HEK293 (cell line): ENCODE data around the gene FBLN2.
A peak's percentile ranks its signal among the peaks of the same experiment; 100 is the strongest.

Experiments used
- GFI1B ChIP-seq: fragments of 450-650 bp; formaldehyde crosslinking; IDR thresholded peaks from 2 replicates; pipeline ENCODE4 v1.5.1; 2016; ENCODE audit warnings: missing biosample characterization, missing genetic modification characterization
- GLI4 ChIP-seq: fragments of 450-650 bp; formaldehyde crosslinking; IDR thresholded peaks from 2 replicates; pipeline ENCODE4 v1.5.1; 2016; ENCODE audit warnings: missing biosample characterization, missing genetic modification characterization
- IKZF3 ChIP-seq: fragments of 450-650 bp; IDR thresholded peaks from 2 replicates; pipeline ENCODE4 v1.5.0; 2018; ENCODE audit warnings: missing biosample characterization, mild to moderate bottlenecking, missing genetic modification characterization, moderate library complexity
- KLF1 ChIP-seq: fragments of 450-650 bp; formaldehyde crosslinking; IDR thresholded peaks from 2 replicates; pipeline ENCODE4 v1.5.1; 2016; ENCODE audit warnings: missing biosample characterization, missing genetic modification characterization
- KLF7 ChIP-seq: fragments of 450-650 bp; formaldehyde crosslinking; IDR thresholded peaks from 2 replicates; pipeline ENCODE4 v1.5.1; 2016; ENCODE audit warnings: missing biosample characterization, missing genetic modification characterization, borderline replicate concordance
- TRIM28 ChIP-seq: IDR thresholded peaks from 2 replicates; pipeline ENCODE4 v1.6.1; 2011; ENCODE audit warnings: low read length, control low read depth, borderline replicate concordance
- YY1 ChIP-seq: fragments of 450-650 bp; formaldehyde crosslinking; IDR thresholded peaks from 2 replicates; pipeline ENCODE4 v1.5.1; 2018; ENCODE audit warnings: missing biosample characterization, missing genetic modification characterization
- ZIC2 ChIP-seq: fragments of 450-650 bp; formaldehyde crosslinking; IDR thresholded peaks from 2 replicates; pipeline ENCODE4 v1.5.1; 2016; ENCODE audit warnings: missing biosample characterization, missing genetic modification characterization
- ZNF133 ChIP-seq: fragments of 450-650 bp; formaldehyde crosslinking; IDR thresholded peaks from 2 replicates; pipeline ENCODE4 v1.5.1; 2016; ENCODE audit warnings: missing biosample characterization, missing genetic modification characterization
- ZNF175 ChIP-seq: fragments of 450-650 bp; formaldehyde crosslinking; IDR thresholded peaks from 2 replicates; pipeline ENCODE4 v1.5.1; 2016; ENCODE audit warnings: missing biosample characterization, missing genetic modification characterization
- ZNF335 ChIP-seq: fragments of 450-650 bp; formaldehyde crosslinking; conservative IDR thresholded peaks from 2 replicates; pipeline ENCODE4 v1.5.1; 2016; ENCODE audit warnings: missing biosample characterization, missing genetic modification characterization
- ZNF423 ChIP-seq: fragments of 450-650 bp; formaldehyde crosslinking; IDR thresholded peaks from 2 replicates; pipeline ENCODE4 v1.5.1; 2016; ENCODE audit warnings: missing biosample characterization, missing genetic modification characterization
- ZNF501 ChIP-seq: fragments of 450-650 bp; formaldehyde crosslinking; IDR thresholded peaks from 2 replicates; pipeline ENCODE4 v1.5.1; 2016; ENCODE audit warnings: missing biosample characterization, missing genetic modification characterization
- ZNF660 ChIP-seq: fragments of 450-650 bp; IDR thresholded peaks from 2 replicates; pipeline ENCODE4 v1.5.1; 2018; ENCODE audit warnings: missing biosample characterization, mild to moderate bottlenecking, missing genetic modification characterization
- ZNF670 ChIP-seq: fragments of 450-650 bp; formaldehyde crosslinking; IDR thresholded peaks from 2 replicates; pipeline ENCODE4 v1.5.1; 2016; ENCODE audit warnings: missing biosample characterization, missing genetic modification characterization, low read depth
- ZNF777 ChIP-seq: fragments of 450-650 bp; formaldehyde crosslinking; IDR thresholded peaks from 2 replicates; pipeline ENCODE4 v1.5.1; 2017; ENCODE audit warnings: missing biosample characterization, missing genetic modification characterization, borderline replicate concordance
- ZNF843 ChIP-seq: fragments of 450-650 bp; formaldehyde crosslinking; IDR thresholded peaks from 2 replicates; pipeline ENCODE4 v1.5.1; 2016; ENCODE audit warnings: missing biosample characterization, missing genetic modification characterization
- TF ChIP-seq, protein P1 (sequence below): sonication (generic); formaldehyde crosslinking; IDR thresholded peaks from 2 replicates; pipeline ENCODE4 v1.8.1; 2022; ENCODE audit warnings: mild to moderate bottlenecking, moderate library complexity, missing genetic modification reagents
- TF ChIP-seq, protein P2 (sequence below): fragments of 450-650 bp; formaldehyde crosslinking; IDR thresholded peaks from 2 replicates; pipeline ENCODE4 v1.5.1; 2016; ENCODE audit warnings: missing biosample characterization, missing genetic modification characterization
- TF ChIP-seq, protein P3 (sequence below): fragments of 450-650 bp; formaldehyde crosslinking; IDR thresholded peaks from 2 replicates; pipeline ENCODE4 v1.5.1; 2016; ENCODE audit warnings: missing biosample characterization, missing genetic modification characterization
- TF ChIP-seq, protein P4 (sequence below): fragments of 450-650 bp; formaldehyde crosslinking; IDR thresholded peaks from 2 replicates; pipeline ENCODE4 v1.5.1; 2016; ENCODE audit warnings: missing biosample characterization, missing genetic modification characterization
- TF ChIP-seq, protein P5 (sequence below): fragments of 450-650 bp; formaldehyde crosslinking; IDR thresholded peaks from 2 replicates; pipeline ENCODE4 v1.5.1; 2016; ENCODE audit warnings: missing biosample characterization, missing genetic modification characterization
- TF ChIP-seq, protein P6 (sequence below): fragments of 450-650 bp; formaldehyde crosslinking; optimal IDR thresholded peaks from 2 replicates; pipeline ENCODE3; 2016; ENCODE audit warnings: missing biosample characterization, mild to moderate bottlenecking, missing genetic modification characterization
- TF ChIP-seq, protein P7 (sequence below): fragments of 450-650 bp; formaldehyde crosslinking; IDR thresholded peaks from 2 replicates; pipeline ENCODE4 v1.5.1; 2017; ENCODE audit warnings: missing biosample characterization, missing genetic modification characterization

The FBLN2 gene

DNA sequence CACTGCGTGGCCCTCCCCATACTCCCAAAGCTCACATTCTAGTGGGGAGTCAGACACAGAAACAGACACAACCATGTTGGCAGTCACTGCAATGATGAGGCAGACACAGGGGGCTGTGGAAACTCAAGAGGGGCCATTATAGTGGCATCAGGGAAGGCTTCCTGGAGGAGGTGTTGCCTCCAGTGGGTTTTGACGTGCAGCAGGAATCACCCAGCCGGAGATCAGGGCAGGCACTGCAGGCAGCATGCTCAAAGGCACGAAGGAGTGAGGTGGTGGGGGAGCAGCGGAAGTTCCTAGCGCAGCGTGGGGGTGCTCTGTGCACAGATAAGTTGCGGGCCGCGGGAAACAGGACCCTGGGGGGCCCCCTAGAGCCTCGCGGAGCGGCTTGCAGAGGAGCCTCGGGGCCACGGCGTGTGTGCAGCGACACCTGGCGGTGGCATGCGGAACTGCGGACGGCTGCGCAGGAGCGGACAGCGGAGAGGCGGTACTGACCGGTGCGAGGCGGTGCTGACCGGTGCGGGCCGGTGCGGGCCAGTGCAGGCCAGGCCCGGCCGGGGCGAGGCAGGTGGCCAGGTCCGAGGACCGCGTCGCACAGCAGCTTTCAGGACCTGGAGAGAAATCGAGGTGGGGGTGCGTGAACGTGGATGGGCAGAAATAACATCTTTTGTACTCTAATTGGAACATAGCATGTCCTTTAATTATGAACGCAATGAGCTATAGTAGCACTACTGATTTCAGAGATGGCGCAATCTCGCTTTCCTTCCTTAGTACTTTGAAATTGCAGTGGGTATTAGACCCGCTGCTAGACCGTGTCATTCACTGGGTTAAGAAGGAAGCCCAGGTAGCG is 101.5 kb downstream of the FBLN2 start (continued):
- TF ChIP-seq ZNF670 (no peak), ZNF777 (tag by site-specific recombination) (0 out of 2 replicates have a peak, but pooled peaks have one; percentile 28), KLF1 (peak; percentile 12; the same call in 1 of the 2 replicates), ZNF335 (tag by site-specific recombination) (peak; percentile 67), ZNF175 (tag by site-specific recombination) (no peak), ZIC2 (tag by site-specific recombination) (peak; percentile 95), GLI4 (tag by site-specific recombination) (no peak), ZNF843 (tag by site-specific recombination) (peak; percentile 42; the same call in 1 of the 2 replicates), ZNF423 (tag by site-specific recombination) (peak; percentile 87), GFI1B (0 out of 2 replicates have a peak, but pooled peaks have one; percentile 6), TRIM28 (no peak), YY1 (tag by site-specific recombination) (no peak), ZNF501 (tag by site-specific recombination) (peak; percentile 86), IKZF3 (peak; percentile 29; the same call in 1 of the 2 replicates), ZNF133 (tag by site-specific recombination) (no peak), KLF7 (tag by site-specific recombination) (no peak), ZNF660 (tag by site-specific recombination) (peak; percentile 81; the same call in 1 of the 2 replicates)
- TF ChIP-seq, protein P1, sequence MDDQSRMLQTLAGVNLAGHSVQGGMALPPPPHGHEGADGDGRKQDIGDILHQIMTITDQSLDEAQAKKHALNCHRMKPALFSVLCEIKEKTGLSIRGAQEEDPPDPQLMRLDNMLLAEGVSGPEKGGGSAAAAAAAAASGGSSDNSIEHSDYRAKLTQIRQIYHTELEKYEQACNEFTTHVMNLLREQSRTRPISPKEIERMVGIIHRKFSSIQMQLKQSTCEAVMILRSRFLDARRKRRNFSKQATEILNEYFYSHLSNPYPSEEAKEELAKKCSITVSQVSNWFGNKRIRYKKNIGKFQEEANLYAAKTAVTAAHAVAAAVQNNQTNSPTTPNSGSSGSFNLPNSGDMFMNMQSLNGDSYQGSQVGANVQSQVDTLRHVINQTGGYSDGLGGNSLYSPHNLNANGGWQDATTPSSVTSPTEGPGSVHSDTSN (CRISPR knock-in tag) = peak; percentile 41; the same call in 1 of the 2 replicates
- TF ChIP-seq, protein P2, sequence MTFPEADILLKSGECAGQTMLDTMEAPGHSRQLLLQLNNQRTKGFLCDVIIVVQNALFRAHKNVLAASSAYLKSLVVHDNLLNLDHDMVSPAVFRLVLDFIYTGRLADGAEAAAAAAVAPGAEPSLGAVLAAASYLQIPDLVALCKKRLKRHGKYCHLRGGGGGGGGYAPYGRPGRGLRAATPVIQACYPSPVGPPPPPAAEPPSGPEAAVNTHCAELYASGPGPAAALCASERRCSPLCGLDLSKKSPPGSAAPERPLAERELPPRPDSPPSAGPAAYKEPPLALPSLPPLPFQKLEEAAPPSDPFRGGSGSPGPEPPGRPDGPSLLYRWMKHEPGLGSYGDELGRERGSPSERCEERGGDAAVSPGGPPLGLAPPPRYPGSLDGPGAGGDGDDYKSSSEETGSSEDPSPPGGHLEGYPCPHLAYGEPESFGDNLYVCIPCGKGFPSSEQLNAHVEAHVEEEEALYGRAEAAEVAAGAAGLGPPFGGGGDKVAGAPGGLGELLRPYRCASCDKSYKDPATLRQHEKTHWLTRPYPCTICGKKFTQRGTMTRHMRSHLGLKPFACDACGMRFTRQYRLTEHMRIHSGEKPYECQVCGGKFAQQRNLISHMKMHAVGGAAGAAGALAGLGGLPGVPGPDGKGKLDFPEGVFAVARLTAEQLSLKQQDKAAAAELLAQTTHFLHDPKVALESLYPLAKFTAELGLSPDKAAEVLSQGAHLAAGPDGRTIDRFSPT (tag by site-specific recombination) = no peak
- TF ChIP-seq, protein P3, sequence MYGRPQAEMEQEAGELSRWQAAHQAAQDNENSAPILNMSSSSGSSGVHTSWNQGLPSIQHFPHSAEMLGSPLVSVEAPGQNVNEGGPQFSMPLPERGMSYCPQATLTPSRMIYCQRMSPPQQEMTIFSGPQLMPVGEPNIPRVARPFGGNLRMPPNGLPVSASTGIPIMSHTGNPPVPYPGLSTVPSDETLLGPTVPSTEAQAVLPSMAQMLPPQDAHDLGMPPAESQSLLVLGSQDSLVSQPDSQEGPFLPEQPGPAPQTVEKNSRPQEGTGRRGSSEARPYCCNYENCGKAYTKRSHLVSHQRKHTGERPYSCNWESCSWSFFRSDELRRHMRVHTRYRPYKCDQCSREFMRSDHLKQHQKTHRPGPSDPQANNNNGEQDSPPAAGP = peak; percentile 62; the same call in 1 of the 2 replicates
- TF ChIP-seq, protein P4, sequence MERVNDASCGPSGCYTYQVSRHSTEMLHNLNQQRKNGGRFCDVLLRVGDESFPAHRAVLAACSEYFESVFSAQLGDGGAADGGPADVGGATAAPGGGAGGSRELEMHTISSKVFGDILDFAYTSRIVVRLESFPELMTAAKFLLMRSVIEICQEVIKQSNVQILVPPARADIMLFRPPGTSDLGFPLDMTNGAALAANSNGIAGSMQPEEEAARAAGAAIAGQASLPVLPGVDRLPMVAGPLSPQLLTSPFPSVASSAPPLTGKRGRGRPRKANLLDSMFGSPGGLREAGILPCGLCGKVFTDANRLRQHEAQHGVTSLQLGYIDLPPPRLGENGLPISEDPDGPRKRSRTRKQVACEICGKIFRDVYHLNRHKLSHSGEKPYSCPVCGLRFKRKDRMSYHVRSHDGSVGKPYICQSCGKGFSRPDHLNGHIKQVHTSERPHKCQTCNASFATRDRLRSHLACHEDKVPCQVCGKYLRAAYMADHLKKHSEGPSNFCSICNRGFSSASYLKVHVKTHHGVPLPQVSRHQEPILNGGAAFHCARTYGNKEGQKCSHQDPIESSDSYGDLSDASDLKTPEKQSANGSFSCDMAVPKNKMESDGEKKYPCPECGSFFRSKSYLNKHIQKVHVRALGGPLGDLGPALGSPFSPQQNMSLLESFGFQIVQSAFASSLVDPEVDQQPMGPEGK (tag by site-specific recombination) = peak; percentile 88
- TF ChIP-seq, protein P5, sequence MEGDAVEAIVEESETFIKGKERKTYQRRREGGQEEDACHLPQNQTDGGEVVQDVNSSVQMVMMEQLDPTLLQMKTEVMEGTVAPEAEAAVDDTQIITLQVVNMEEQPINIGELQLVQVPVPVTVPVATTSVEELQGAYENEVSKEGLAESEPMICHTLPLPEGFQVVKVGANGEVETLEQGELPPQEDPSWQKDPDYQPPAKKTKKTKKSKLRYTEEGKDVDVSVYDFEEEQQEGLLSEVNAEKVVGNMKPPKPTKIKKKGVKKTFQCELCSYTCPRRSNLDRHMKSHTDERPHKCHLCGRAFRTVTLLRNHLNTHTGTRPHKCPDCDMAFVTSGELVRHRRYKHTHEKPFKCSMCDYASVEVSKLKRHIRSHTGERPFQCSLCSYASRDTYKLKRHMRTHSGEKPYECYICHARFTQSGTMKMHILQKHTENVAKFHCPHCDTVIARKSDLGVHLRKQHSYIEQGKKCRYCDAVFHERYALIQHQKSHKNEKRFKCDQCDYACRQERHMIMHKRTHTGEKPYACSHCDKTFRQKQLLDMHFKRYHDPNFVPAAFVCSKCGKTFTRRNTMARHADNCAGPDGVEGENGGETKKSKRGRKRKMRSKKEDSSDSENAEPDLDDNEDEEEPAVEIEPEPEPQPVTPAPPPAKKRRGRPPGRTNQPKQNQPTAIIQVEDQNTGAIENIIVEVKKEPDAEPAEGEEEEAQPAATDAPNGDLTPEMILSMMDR (tag by site-specific recombination) = peak; percentile 99
- TF ChIP-seq, protein P6, sequence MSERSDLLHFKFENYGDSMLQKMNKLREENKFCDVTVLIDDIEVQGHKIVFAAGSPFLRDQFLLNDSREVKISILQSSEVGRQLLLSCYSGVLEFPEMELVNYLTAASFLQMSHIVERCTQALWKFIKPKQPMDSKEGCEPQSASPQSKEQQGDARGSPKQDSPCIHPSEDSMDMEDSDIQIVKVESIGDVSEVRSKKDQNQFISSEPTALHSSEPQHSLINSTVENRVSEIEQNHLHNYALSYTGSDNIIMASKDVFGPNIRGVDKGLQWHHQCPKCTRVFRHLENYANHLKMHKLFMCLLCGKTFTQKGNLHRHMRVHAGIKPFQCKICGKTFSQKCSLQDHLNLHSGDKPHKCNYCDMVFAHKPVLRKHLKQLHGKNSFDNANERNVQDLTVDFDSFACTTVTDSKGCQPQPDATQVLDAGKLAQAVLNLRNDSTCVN (tag by site-specific recombination) = peak; percentile 14
- TF ChIP-seq, protein P7, sequence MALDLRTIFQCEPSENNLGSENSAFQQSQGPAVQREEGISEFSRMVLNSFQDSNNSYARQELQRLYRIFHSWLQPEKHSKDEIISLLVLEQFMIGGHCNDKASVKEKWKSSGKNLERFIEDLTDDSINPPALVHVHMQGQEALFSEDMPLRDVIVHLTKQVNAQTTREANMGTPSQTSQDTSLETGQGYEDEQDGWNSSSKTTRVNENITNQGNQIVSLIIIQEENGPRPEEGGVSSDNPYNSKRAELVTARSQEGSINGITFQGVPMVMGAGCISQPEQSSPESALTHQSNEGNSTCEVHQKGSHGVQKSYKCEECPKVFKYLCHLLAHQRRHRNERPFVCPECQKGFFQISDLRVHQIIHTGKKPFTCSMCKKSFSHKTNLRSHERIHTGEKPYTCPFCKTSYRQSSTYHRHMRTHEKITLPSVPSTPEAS (tag by site-specific recombination) = 0 out of 2 replicates have a peak, but pooled peaks have one; percentile 5
